ENCODE results near the gene ANTXR1. TPM values are rescaled to one million over a fixed set of nuclear protein-coding genes. Genes with fewer than 3 reads are reported as not detected.

ANTXR1 gene
- total RNA-seq, 4 donors from 2014 or later: 63.0 to 134 (median 113) TPM

- H3K9me3 ChIP-seq: peaks cover 0 to 5% of the 10 kb centered on the region in 2 donors
- H3K27me3 ChIP-seq: no peaks in the 10 kb centered on the region
- no peaks in the 10 kb centered on the region for H3K4me1 ChIP-seq
- DNase-seq: no peak
- peak overlapping the region in 1 of 2 donors; percentile 22 for H3K27ac ChIP-seq
- intact Hi-C loops (cut with DNase I; ENCODE audit: low total_unique reads): no loop called here
- TF ChIP-seq, protein P1, sequence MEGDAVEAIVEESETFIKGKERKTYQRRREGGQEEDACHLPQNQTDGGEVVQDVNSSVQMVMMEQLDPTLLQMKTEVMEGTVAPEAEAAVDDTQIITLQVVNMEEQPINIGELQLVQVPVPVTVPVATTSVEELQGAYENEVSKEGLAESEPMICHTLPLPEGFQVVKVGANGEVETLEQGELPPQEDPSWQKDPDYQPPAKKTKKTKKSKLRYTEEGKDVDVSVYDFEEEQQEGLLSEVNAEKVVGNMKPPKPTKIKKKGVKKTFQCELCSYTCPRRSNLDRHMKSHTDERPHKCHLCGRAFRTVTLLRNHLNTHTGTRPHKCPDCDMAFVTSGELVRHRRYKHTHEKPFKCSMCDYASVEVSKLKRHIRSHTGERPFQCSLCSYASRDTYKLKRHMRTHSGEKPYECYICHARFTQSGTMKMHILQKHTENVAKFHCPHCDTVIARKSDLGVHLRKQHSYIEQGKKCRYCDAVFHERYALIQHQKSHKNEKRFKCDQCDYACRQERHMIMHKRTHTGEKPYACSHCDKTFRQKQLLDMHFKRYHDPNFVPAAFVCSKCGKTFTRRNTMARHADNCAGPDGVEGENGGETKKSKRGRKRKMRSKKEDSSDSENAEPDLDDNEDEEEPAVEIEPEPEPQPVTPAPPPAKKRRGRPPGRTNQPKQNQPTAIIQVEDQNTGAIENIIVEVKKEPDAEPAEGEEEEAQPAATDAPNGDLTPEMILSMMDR (IDR thresholded peaks at IDR 0.05): no peak
- TF ChIP-seq POLR2A (IDR thresholded peaks at IDR 0.05): no peak
- no peak overlapping the region for H3K4me3 ChIP-seq
- no peaks in the 10 kb centered on the region for H3K36me3 ChIP-seq
Measured at GRCh38 chr2:69031466-69031865, 18.5 kb downstream of the ANTXR1 start.

GRCh38 chr2:69032336-69032735, 19.4 kb downstream of the ANTXR1 start:
- no peaks in the 10 kb centered on the region for H3K4me1 ChIP-seq
- TF ChIP-seq, protein P1 (IDR thresholded peaks at IDR 0.05): no peak
- no peak for TF ChIP-seq POLR2A (IDR thresholded peaks at IDR 0.05)
- H3K4me3 ChIP-seq: no peak overlapping the region

DNA sequence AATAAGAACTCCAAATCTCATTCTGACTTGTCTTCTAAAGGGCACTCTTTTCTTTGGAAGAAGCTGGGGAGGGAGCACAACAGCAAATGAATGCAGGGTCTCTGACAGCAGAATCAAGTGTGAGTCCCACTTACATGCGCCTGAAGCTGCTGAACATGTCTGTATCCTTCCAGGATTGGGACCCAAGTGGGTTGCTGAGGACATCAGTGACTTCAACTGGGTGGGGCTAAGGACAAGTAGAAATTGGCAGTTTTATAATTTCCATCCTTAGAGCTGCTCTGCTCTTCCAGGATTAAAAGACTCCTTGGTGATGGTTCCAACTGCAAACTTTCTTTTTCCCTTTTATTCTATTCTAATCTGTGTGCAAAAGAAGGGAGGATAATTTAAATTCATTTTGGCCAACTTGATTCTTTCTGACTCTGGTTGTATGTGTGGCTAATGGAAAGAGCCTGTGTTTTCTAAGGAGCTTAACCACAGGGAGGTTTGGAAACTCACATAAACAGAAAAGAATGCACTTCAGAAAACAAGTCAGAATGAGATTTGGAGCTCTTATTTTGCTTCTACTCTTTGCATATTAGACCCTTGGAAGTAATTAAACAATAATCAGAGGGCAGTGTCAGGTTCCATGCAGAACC, 20.6 kb downstream of the ANTXR1 start:
- DNase-seq: no peak
- TF ChIP-seq, protein P1 (IDR thresholded peaks at IDR 0.05): no peak
- no peak for TF ChIP-seq POLR2A (IDR thresholded peaks at IDR 0.05)
- Histone ChIP-seq H3K4me1 (no peaks in the 10 kb centered on the region), H3K27me3 (no peaks in the 10 kb centered on the region), H3K9me3 (no peaks in the 10 kb centered on the region), H3K27ac (peak overlapping the region in 1 of 2 donors; percentile 24), H3K36me3 (no peaks in the 10 kb centered on the region), H3K4me3 (no peak overlapping the region)
- intact Hi-C loops (cut with DNase I; ENCODE audit: low total_unique reads): no loop called here

More at GRCh38 chr2:69032336-69032735, 19.4 kb downstream of the ANTXR1 start:
- Histone ChIP-seq H3K27ac (peak overlapping the region in 1 of 2 donors; percentile 22), H3K27me3 (no peaks in the 10 kb centered on the region), H3K36me3 (no peaks in the 10 kb centered on the region), H3K9me3 (peaks cover 0 to 5% of the 10 kb centered on the region in 2 donors)
- intact Hi-C loops (cut with DNase I; ENCODE audit: low total_unique reads): no loop called here
- no peak for DNase-seq

DNA sequence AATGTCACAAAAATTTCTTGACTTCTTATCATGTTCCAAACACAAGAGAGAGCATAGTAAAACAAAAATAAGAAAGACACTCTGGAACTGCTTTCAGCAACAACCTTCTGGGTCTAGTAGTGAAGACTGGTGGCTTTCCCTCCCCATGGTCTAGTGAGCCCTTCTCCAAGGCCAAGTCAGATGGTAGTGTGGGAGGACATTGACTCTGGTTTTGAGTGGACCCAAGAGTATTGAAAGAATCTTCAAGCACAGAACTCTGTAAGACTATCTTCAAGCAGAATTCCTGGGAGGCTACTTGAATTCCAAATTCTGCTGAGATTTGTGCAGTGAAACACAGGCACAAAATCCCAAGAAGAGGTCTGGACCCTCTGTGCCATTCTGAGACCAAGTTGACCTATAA, 21.1 kb downstream of the ANTXR1 start:
- H3K27ac ChIP-seq: no peak overlapping the region
- intact Hi-C loops (cut with DNase I; ENCODE audit: low total_unique reads): no loop called here
- H3K9me3 ChIP-seq: no peaks in the 10 kb centered on the region
- no peak for DNase-seq
- H3K27me3 ChIP-seq: no peaks in the 10 kb centered on the region
- no peaks in the 10 kb centered on the region for H3K36me3 ChIP-seq
- H3K4me1 ChIP-seq: no peaks in the 10 kb centered on the region
- TF ChIP-seq POLR2A (IDR thresholded peaks at IDR 0.05): no peak
- TF ChIP-seq, protein P1 (IDR thresholded peaks at IDR 0.05): no peak
- no peak overlapping the region for H3K4me3 ChIP-seq

- no peak overlapping the region for H3K4me3 ChIP-seq
- TF ChIP-seq, protein P1 (IDR thresholded peaks at IDR 0.05): no peak
- no peaks in the 10 kb centered on the region for H3K36me3 ChIP-seq
- H3K27me3 ChIP-seq: no peaks in the 10 kb centered on the region
- DNase-seq: no peak
- no peak overlapping the region for H3K27ac ChIP-seq
- H3K4me1 ChIP-seq: no peaks in the 10 kb centered on the region
- intact Hi-C loops (cut with DNase I; ENCODE audit: low total_unique reads): no loop called here
- H3K9me3 ChIP-seq: no peaks in the 10 kb centered on the region
Measured at GRCh38 chr2:69034845-69035244, 21.9 kb downstream of the ANTXR1 start.

Data from uterus (tissue), 4 donors.